ENCODE data around the gene SST. TPM values are rescaled to one million over a fixed set of nuclear protein-coding genes. Genes with fewer than 3 reads are reported as not detected.

SST gene
- total and polyA plus RNA-seq, 9 donors: 0.16 to 7.5 (median 0.63) TPM; not detected in 3

- Histone ChIP-seq H3K4me3 (no peak overlapping the region), H3K9me3 (no peaks in the 10 kb centered on the region), H3K36me3 (no peaks in the 10 kb centered on the region), H3K27me3 (no peaks in the 10 kb centered on the region), H3K27ac (no peak overlapping the region), H3K4me1 (ENCODE audit: insufficient read depth) (no peaks in the 10 kb centered on the region)
- intact Hi-C loops (cut with DNase I): no loop called here
- no peak for TF ChIP-seq POLR2A (IDR thresholded peaks at IDR 0.05)
- no peak for TF ChIP-seq EP300 (IDR thresholded peaks at IDR 0.05)
- 94 to 99% (median 95%) methylated on average over 2 of the region's 2 CpGs for WGBS, 3 donors
- no peak for DNase-seq
These were observed 36.8 kb upstream of the SST start for GRCh38 chr3:187706971-187707370.

GRCh38 chr3:187705164-187705563 lies 35.0 kb upstream of the SST start:
- Histone ChIP-seq H3K4me1 (ENCODE audit: insufficient read depth) (no peaks in the 10 kb centered on the region), H3K27ac (no peak overlapping the region), H3K27me3 (no peaks in the 10 kb centered on the region), H3K4me3 (no peak overlapping the region), H3K9me3 (no peaks in the 10 kb centered on the region), H3K36me3 (no peaks in the 10 kb centered on the region)
- intact Hi-C loops (cut with DNase I): no loop called here
- TF ChIP-seq EP300 (IDR thresholded peaks at IDR 0.05): no peak
- no peak for TF ChIP-seq CTCF (IDR thresholded peaks at IDR 0.05)
- no peak for TF ChIP-seq POLR2A (IDR thresholded peaks at IDR 0.05)
- DNase-seq: no peak

GRCh38 chr3:187702507-187703033 lies 32.4 kb upstream of the SST start, which contains the start of gene RTP2:
Gene RTP2, minus strand, starts transcription at chr3:187702557. Its CDS starts 429 bp downstream, at chr3:187702128.
- Histone ChIP-seq H3K27ac (no peak within 1 kb of the TSS), H3K4me1 (ENCODE audit: insufficient read depth) (no peaks in the 10 kb centered on the region), H3K36me3 (no peaks in the 10 kb centered on the region), H3K27me3 (no peaks in the 10 kb centered on the region), H3K9me3 (no peaks in the 10 kb centered on the region), H3K4me3 (no peak within 1 kb of the TSS)
- no peak for DNase-seq
- WGBS, 3 donors: 58 to 61% (median 59%) methylated on average over 4 of the region's 4 CpGs
- TF ChIP-seq EP300 (IDR thresholded peaks at IDR 0.05): no peak
- no peak for TF ChIP-seq POLR2A (IDR thresholded peaks at IDR 0.05)
- intact Hi-C loops (cut with DNase I): no loop called here

- 99 to 100% (median 100%) methylated on average over 2 of the region's 2 CpGs for WGBS, 3 donors
- H3K4me3 ChIP-seq: no peak overlapping the region
- TF ChIP-seq EP300 (IDR thresholded peaks at IDR 0.05) (no peak), POLR2A (IDR thresholded peaks at IDR 0.05) (no peak), CTCF (IDR thresholded peaks at IDR 0.05) (no peak)
- no peaks in the 10 kb centered on the region for H3K36me3 ChIP-seq
- H3K4me1 ChIP-seq (ENCODE audit: insufficient read depth): no peaks in the 10 kb centered on the region
- DNase-seq: no peak
- H3K27ac ChIP-seq: no peak overlapping the region
- intact Hi-C loops (cut with DNase I): no loop called here
- no peaks in the 10 kb centered on the region for H3K27me3 ChIP-seq
- H3K9me3 ChIP-seq: no peaks in the 10 kb centered on the region
These were observed 30.1 kb upstream of the SST start for GRCh38 chr3:187700249-187700648.

GRCh38 chr3:187698499-187699399 lies 28.6 kb upstream of the SST start:
- 92 to 95% (median 93%) methylated on average over 38 to 42 of the region's 42 CpGs for WGBS, 3 donors
- DNase-seq: no peak
- Histone ChIP-seq H3K4me1 (ENCODE audit: insufficient read depth) (no peaks in the 10 kb centered on the region), H3K36me3 (no peaks in the 10 kb centered on the region), H3K27ac (no peak overlapping the region), H3K9me3 (no peaks in the 10 kb centered on the region), H3K27me3 (no peaks in the 10 kb centered on the region), H3K4me3 (no peak overlapping the region)
- intact Hi-C loops (cut with DNase I): no loop called here
- TF ChIP-seq POLR2A (IDR thresholded peaks at IDR 0.05) (no peak), EP300 (IDR thresholded peaks at IDR 0.05) (no peak), CTCF (IDR thresholded peaks at IDR 0.05) (no peak)
